DND-41 (cell line): ENCODE results near the gene ARL4C.

ENCODE experiments used
- ATAC-seq: fragments of 200-7000 bp; cut with Tn5 transposase; 3 replicates; pipeline ENCODE4 v1.9.1; 2021; ENCODE audit warnings: low read depth; ENCODE audit not compliant: insufficient read depth
- DNase-seq: peaks from one replicate; pipeline ENCODE4 v3.0.0-alpha.2; 2020
- H2AFZ ChIP-seq: 2 replicates; pipeline ENCODE4 v1.6.0; 2012; ENCODE audit warnings: low read depth, low read length
- H3K27ac ChIP-seq: 2 replicates; pipeline ENCODE4 v1.5.1; 2012; ENCODE audit warnings: low read length, inconsistent platforms
- H3K27me3 ChIP-seq: fragments of 200-600 bp; sonication (generic); 2 replicates; pipeline ENCODE4 v1.6.0; 2012; ENCODE audit warnings: low read length, mild to moderate bottlenecking, inconsistent platforms; ENCODE audit not compliant: insufficient read depth, poor library complexity
- H3K36me3 ChIP-seq: 2 replicates; pipeline ENCODE4 v1.5.1; 2012; ENCODE audit warnings: low read length, inconsistent platforms; ENCODE audit not compliant: insufficient read depth
- H3K4me1 ChIP-seq: 2 replicates; pipeline ENCODE4 v1.5.1; 2012; ENCODE audit warnings: mild to moderate bottlenecking, low read length; ENCODE audit not compliant: insufficient read depth
- H3K4me2 ChIP-seq: 2 replicates; pipeline ENCODE4 v1.6.0; 2012; ENCODE audit warnings: mild to moderate bottlenecking, moderate library complexity, low read length, inconsistent platforms; ENCODE audit not compliant: insufficient read depth
- H3K4me3 ChIP-seq, 2 experiments: fragments of 200-600 bp in 1 of 2; shearing (Covaris generic) in 1 of 2; 2 replicates each; pipeline ENCODE4 v1.5.1; 2012 to 2016; ENCODE audit warnings: inconsistent platforms in 2 of 2, low read length in 2 of 2, mild to moderate bottlenecking in 2 of 2, low read depth in 1 of 2, moderate library complexity in 1 of 2
- H3K79me2 ChIP-seq: 2 replicates; pipeline ENCODE4 v1.6.0; 2012; ENCODE audit warnings: low read length, inconsistent platforms; ENCODE audit not compliant: insufficient read depth
- H3K9ac ChIP-seq: 2 replicates; pipeline ENCODE4 v1.6.0; 2012; ENCODE audit warnings: low read depth, mild to moderate bottlenecking, inconsistent platforms, low read length, moderate library complexity
- H3K9me3 ChIP-seq: 2 replicates; pipeline ENCODE4 v1.5.1; 2012; ENCODE audit warnings: low read length, moderate library complexity, mild to moderate bottlenecking, inconsistent platforms; ENCODE audit not compliant: insufficient read depth, severe bottlenecking
- H4K20me1 ChIP-seq: 2 replicates; pipeline ENCODE4 v1.6.0; 2012; ENCODE audit warnings: low read length; ENCODE audit not compliant: insufficient read depth
- EZH2 ChIP-seq: IDR thresholded peaks from 3 replicates; pipeline ENCODE4 v1.6.1; 2012; ENCODE audit warnings: borderline replicate concordance, low read depth, mild to moderate bottlenecking, moderate library complexity, low read length, inconsistent platforms; ENCODE audit not compliant: severe bottlenecking
- TF ChIP-seq, protein P1 (sequence below): IDR thresholded peaks from 2 replicates; pipeline ENCODE4 v1.5.1; 2012; ENCODE audit warnings: borderline replicate concordance, low read length, moderate library complexity, mild to moderate bottlenecking; ENCODE audit not compliant: poor library complexity, severe bottlenecking; ENCODE audit errors: extremely low read depth

The ARL4C gene, protein sequence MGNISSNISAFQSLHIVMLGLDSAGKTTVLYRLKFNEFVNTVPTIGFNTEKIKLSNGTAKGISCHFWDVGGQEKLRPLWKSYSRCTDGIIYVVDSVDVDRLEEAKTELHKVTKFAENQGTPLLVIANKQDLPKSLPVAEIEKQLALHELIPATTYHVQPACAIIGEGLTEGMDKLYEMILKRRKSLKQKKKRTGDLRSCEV

DNA sequence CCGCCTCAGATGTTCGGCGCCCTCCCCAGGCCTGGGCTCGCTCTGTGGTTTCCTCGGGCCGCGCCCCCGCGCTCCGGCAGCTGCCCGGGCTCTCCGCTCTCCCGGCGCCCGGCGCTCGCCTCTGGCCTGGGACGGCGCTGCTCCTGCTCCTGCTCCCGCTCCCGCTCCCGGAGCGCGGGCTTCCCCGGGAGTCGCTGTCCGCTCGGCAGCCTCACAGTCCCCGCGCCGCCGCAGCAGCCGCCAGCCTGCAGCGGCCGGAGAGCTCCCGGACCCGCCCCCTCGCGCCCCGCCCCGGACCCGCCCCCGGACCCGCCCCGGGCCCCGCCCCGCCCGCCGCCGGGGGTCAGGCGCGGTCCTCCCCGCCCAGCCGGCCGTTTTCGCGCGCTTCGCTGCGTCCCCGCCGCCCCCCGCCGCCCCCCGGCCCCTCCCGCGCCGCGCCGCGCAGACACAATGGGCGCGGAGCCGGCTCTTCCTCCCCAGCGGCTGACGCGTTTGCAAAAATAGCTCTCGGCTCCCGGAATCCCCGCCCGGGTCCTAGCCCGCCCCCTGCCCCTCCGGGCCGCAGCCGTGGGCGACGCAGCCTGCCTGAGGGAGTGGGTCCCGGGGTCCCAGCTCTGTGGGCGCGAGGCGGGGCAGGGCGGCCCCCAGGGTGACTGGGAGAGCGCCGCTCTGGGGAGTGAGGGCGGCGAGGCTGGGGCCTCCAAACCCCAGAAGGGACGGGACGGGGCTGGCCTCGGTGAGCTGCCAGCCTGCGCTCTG, at the start of gene ARL4C:
ARL4C (minus strand) TSS at position 247 of the 759 bp plus-strand sequence. CDS start 495 bp downstream, outside the sequence.
- TF ChIP-seq, protein P1, sequence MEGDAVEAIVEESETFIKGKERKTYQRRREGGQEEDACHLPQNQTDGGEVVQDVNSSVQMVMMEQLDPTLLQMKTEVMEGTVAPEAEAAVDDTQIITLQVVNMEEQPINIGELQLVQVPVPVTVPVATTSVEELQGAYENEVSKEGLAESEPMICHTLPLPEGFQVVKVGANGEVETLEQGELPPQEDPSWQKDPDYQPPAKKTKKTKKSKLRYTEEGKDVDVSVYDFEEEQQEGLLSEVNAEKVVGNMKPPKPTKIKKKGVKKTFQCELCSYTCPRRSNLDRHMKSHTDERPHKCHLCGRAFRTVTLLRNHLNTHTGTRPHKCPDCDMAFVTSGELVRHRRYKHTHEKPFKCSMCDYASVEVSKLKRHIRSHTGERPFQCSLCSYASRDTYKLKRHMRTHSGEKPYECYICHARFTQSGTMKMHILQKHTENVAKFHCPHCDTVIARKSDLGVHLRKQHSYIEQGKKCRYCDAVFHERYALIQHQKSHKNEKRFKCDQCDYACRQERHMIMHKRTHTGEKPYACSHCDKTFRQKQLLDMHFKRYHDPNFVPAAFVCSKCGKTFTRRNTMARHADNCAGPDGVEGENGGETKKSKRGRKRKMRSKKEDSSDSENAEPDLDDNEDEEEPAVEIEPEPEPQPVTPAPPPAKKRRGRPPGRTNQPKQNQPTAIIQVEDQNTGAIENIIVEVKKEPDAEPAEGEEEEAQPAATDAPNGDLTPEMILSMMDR: no peak
- TF ChIP-seq EZH2: no peak
- peak within 1 kb of the TSS; percentile 98 for H3K27ac ChIP-seq
- no peaks in the 10 kb centered on the region for H3K27me3 ChIP-seq
- H3K4me3 ChIP-seq: peak within 1 kb of the TSS; percentile 93 to 96
- peaks cover 48% of the 10 kb centered on the region for H3K79me2 ChIP-seq
- peak within 1 kb of the TSS; percentile 25; the same call in 1 of the 2 replicates for H2AFZ ChIP-seq
- peak within 1 kb of the TSS; percentile 75 for H3K4me2 ChIP-seq
- no peaks in the 10 kb centered on the region for H3K9me3 ChIP-seq
- DNase-seq (peak; percentile 78), ATAC-seq (peak; percentile 52)
- H3K4me1 ChIP-seq: peaks cover 32% of the 10 kb centered on the region
- H3K36me3 ChIP-seq: peaks cover 44% of the 10 kb centered on the region
- peak within 1 kb of the TSS; percentile 97 for H3K9ac ChIP-seq
- peaks cover 39% of the 10 kb centered on the region for H4K20me1 ChIP-seq

DNA sequence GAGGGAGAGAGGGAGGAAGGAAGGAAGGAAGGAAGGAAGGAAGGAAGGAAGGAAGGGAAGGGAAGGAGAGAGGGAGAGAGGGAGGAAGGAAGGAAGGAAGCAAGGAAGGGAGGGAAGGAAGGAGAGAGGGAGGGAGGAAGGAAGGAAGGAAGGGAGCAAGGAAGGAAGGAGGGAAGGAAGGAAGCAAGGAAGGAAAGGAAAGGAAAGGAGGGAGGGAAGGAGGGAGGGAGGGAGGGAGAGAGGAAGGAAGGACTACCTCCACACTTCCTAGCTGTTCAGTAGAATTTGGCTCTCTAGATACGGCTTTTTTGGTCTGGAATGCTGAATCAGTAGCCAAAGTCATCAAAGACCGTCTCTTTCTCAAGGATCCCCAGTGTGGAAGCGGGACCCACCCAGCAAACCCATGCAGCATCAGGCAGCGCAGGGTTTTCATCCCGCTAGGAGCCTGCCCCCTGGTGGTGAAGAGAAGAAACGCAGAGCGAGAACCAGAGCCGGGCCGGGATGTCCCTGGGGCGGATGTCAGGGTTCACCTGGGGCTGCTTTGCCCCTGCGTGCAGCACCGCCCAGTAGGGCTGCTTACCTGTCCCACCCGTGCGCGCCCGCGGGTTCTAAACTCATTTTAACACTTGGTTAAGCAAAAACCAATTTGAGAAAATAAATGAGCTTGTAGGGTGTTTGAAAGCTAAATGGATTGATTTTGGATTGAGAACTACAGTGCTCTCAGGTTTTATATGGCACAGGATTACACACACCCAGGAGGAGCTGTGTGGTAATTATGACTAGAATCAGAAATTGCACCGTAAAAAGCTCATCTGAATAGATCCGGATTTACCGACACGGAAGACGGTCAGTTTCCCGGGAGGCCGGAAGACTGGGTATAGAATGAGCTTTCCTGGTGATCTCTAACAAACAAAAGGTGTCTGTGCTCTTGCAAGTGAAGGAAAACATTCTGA, 48.1 kb upstream of the ARL4C start:
- Histone ChIP-seq H3K36me3 (no peaks in the 10 kb centered on the region), H3K9ac (no peak overlapping the region), H3K27ac (no peak overlapping the region), H3K9me3 (no peaks in the 10 kb centered on the region), H3K79me2 (no peaks in the 10 kb centered on the region), H2AFZ (no peak overlapping the region), H3K4me1 (no peaks in the 10 kb centered on the region), H3K4me2 (no peak overlapping the region), H4K20me1 (no peaks in the 10 kb centered on the region), H3K4me3 (no peak overlapping the region), H3K27me3 (peaks cover 6% of the 10 kb centered on the region)
- no peak for TF ChIP-seq EZH2
- TF ChIP-seq, protein P1: peak; percentile 90
- ATAC-seq: peak; percentile 98
- DNase-seq: peak; percentile 78

- Histone ChIP-seq H3K36me3 (no peaks in the 10 kb centered on the region), H3K4me1 (no peaks in the 10 kb centered on the region), H3K79me2 (no peaks in the 10 kb centered on the region), H3K27ac (no peak overlapping the region), H3K9ac (no peak overlapping the region), H2AFZ (no peak overlapping the region), H3K4me3 (no peak overlapping the region), H3K9me3 (peaks cover 3% of the 10 kb centered on the region), H4K20me1 (no peaks in the 10 kb centered on the region), H3K4me2 (no peak overlapping the region), H3K27me3 (no peaks in the 10 kb centered on the region)
- ATAC-seq: no peak
- TF ChIP-seq, protein P1: no peak
- no peak for TF ChIP-seq EZH2
- no peak for DNase-seq
Measured at GRCh38 chr2:234542742-234543141, 45.9 kb upstream of the ARL4C start.
